Measurements from ENCODE around the gene ABCC9. TPM values are rescaled to one million over a fixed set of nuclear protein-coding genes. Genes with fewer than 3 reads are reported as not detected.

Gene ABCC9
- polyA plus RNA-seq, 1 of the 3 experiments (the other 2 are of a cell fraction) = 0.02 TPM

DNA sequence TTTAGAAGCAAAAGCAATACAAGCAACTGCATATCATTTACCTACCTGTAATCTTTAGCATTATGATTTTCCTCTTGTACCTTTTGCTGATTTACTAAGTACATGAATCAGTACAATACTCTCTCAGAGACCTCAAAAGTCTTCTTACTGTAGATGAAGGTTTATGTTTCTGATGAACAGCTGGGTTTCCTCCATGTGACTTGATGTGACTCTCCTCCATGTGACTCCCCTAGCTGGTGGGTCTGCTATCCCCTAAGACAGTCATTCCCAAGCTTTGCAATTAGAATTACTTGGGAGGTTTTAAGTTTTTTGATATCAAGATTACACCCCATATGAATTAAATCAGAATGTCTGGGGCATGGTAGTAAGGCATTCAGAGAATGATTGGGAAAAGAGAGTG is 32.0 kb upstream of the ABCC9 start:
- Histone ChIP-seq H3K27me3 (ENCODE audit: insufficient read depth) (no peaks in the 10 kb centered on the region), H3K4me3 (ENCODE audit: low read depth in 2 of 2, low read length in 1 of 2) (no peak overlapping the region), H3K9me3 (no peaks in the 10 kb centered on the region), H3K36me3 (replicated peaks in 1 of 2; ENCODE audit: control insufficient read depth in 1 of 2, insufficient read depth in 2 of 2, low read length in 1 of 2) (no peaks in the 10 kb centered on the region), H3F3A (replicated peaks; ENCODE audit: insufficient read depth) (no peaks in the 10 kb centered on the region), H3K9me2 (no peaks in the 10 kb centered on the region), H2AFZ (ENCODE audit: low read depth) (no peak overlapping the region), H3K4me2 (no peak overlapping the region), H3K4me1 (ENCODE audit: control insufficient read depth in 1 of 2, insufficient read depth in 2 of 2, low read depth in 1 of 2, low read length in 1 of 2) (peaks cover 0 to 2% of the 10 kb centered on the region in 2 experiments; a peak in 1 of 4 replicates), H3K9ac (no peak overlapping the region), H4K20me1 (ENCODE audit: insufficient read depth) (no peaks in the 10 kb centered on the region), H3K79me2 (ENCODE audit: insufficient read depth) (no peaks in the 10 kb centered on the region), H3K27ac (ENCODE audit: low read depth in 2 of 2, low read length in 1 of 2) (no peak overlapping the region; a peak in 1 of 4 replicates)
- POLR2A ChIA-PET = no interaction called here
- CTCF ChIA-PET = interaction anchor here (1.2 to 1.4 kb wide), 2 partner anchors 16 to 23 kb away, joined by 3 to 5 read pairs; no protein-coding TSS in a partner anchor
- no peak for TF ChIP-seq TAF1 (IDR thresholded peaks at IDR 0.05; ENCODE audit: borderline replicate concordance, low read depth, low read length)
- no peak for TF ChIP-seq ELF1 (IDR thresholded peaks at IDR 0.05)
- no peak for TF ChIP-seq NFIC (IDR thresholded peaks at IDR 0.05; ENCODE audit: borderline replicate concordance)
- no peak for TF ChIP-seq RXRA (IDR thresholded peaks at IDR 0.05; ENCODE audit: borderline replicate concordance, low read depth)
- TF ChIP-seq, protein P1, sequence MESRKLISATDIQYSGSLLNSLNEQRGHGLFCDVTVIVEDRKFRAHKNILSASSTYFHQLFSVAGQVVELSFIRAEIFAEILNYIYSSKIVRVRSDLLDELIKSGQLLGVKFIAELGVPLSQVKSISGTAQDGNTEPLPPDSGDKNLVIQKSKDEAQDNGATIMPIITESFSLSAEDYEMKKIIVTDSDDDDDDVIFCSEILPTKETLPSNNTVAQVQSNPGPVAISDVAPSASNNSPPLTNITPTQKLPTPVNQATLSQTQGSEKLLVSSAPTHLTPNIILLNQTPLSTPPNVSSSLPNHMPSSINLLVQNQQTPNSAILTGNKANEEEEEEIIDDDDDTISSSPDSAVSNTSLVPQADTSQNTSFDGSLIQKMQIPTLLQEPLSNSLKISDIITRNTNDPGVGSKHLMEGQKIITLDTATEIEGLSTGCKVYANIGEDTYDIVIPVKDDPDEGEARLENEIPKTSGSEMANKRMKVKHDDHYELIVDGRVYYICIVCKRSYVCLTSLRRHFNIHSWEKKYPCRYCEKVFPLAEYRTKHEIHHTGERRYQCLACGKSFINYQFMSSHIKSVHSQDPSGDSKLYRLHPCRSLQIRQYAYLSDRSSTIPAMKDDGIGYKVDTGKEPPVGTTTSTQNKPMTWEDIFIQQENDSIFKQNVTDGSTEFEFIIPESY (IDR thresholded peaks at IDR 0.05; ENCODE audit: borderline replicate concordance, low read depth) = no peak
- no peak for TF ChIP-seq CHD2 (IDR thresholded peaks at IDR 0.05; ENCODE audit: low read length, partially characterized antibody)
- no peak for TF ChIP-seq PBX3 (IDR thresholded peaks at IDR 0.05)
- TF ChIP-seq FOXJ3 (CRISPR knock-in tag; IDR thresholded peaks at IDR 0.05) = no peak
- TF ChIP-seq GABPA (IDR thresholded peaks at IDR 0.05; ENCODE audit: low read depth) = no peak
- TF ChIP-seq JUND (IDR thresholded peaks at IDR 0.05) = no peak
- TF ChIP-seq IRF3 (IDR thresholded peaks at IDR 0.05; ENCODE audit: low read depth, low read length) = no peak
- no peak for TF ChIP-seq TEAD4 (IDR thresholded peaks at IDR 0.05; ENCODE audit: borderline replicate concordance, insufficient read depth)
- no peak for TF ChIP-seq GATA2 (CRISPR knock-in tag; IDR thresholded peaks at IDR 0.05)
- no peak for TF ChIP-seq USF1 (IDR thresholded peaks at IDR 0.05; ENCODE audit: borderline replicate concordance, low read depth)
- no peak for TF ChIP-seq RFX5 (IDR thresholded peaks at IDR 0.05; ENCODE audit: low read length)
- no peak for TF ChIP-seq USF2 (IDR thresholded peaks at IDR 0.05; ENCODE audit: borderline replicate concordance, low read depth, low read length)
- TF ChIP-seq FOSL2 (IDR thresholded peaks at IDR 0.05; ENCODE audit: borderline replicate concordance, low read depth) = no peak
- no peak for DNase-seq
